Upper lobe of left lung (tissue), 4 donors: ENCODE data around the gene MYPN.

ENCODE experiments used
- EP300 ChIP-seq, 4 donors: sonication (generic); formaldehyde crosslinking; IDR thresholded peaks; one replicate each; pipeline ENCODE4 v1.5.1; 2017; ENCODE audit warnings: antibody characterized with exemption in 4 of 4, control low read depth in 2 of 4
- POLR2A ChIP-seq, 4 donors: fragments of 450-650 bp; IDR thresholded peaks; one replicate each; pipeline ENCODE4 v1.5.1; 2016 to 2017; ENCODE audit warnings: antibody characterized with exemption in 4 of 4, mild to moderate bottlenecking in 2 of 4
- TF ChIP-seq, protein P1 (sequence below), 6 experiments: fragments of 450-650 bp in 4 of 6; fragments of 200-600 bp in 2 of 6; sonication (generic) in 2 of 6; IDR thresholded peaks; one replicate each; pipeline ENCODE4 v1.5.1; 2016 to 2019; ENCODE audit warnings: antibody characterized with exemption in 6 of 6

DNA sequence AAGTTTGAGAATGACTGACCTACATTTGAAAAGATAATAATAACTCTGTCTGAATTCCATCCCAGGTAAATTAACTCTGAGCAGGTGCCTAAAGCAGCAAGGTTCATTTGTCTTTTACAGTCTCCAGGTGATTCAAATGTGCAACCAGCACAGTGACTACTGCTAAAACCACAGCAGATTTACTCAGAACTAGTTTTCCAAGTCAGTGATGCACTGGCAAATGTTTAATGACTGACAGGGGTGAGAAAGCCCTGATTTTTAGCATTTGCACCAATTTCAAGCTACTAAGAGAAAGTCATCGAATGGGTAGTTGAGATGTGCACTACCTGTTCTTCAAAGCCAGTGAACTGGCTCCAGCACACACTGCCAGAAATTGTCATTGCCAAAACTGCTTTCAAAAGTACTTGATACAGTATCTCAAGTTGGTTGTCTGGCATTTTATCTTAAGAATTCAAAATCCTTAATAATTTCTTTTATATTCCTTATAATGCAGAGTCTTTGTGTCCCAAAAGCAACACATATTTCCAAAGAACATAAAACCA, 62.3 kb downstream of the MYPN start:
- TF ChIP-seq, protein P1, sequence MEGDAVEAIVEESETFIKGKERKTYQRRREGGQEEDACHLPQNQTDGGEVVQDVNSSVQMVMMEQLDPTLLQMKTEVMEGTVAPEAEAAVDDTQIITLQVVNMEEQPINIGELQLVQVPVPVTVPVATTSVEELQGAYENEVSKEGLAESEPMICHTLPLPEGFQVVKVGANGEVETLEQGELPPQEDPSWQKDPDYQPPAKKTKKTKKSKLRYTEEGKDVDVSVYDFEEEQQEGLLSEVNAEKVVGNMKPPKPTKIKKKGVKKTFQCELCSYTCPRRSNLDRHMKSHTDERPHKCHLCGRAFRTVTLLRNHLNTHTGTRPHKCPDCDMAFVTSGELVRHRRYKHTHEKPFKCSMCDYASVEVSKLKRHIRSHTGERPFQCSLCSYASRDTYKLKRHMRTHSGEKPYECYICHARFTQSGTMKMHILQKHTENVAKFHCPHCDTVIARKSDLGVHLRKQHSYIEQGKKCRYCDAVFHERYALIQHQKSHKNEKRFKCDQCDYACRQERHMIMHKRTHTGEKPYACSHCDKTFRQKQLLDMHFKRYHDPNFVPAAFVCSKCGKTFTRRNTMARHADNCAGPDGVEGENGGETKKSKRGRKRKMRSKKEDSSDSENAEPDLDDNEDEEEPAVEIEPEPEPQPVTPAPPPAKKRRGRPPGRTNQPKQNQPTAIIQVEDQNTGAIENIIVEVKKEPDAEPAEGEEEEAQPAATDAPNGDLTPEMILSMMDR (IDR thresholded peaks at IDR 0.05): no peak
- TF ChIP-seq EP300 (IDR thresholded peaks at IDR 0.05): no peak
- TF ChIP-seq POLR2A (IDR thresholded peaks at IDR 0.05): no peak
